IPS DF 4.7 (cell line): Measurements from ENCODE around the gene ERCC1.
"Not testable (repeated sequence)": the region's sequence is repeated elsewhere in the genome, so short reads cannot be mapped to it uniquely, and the experiment has no call there.

Experiments
- DNase-seq: peaks from one replicate; pipeline ENCODE4 v3.0.0-alpha.2; 2013; ENCODE audit warnings: low spot score; ENCODE audit errors: extremely low read depth

Gene ERCC1

DNA sequence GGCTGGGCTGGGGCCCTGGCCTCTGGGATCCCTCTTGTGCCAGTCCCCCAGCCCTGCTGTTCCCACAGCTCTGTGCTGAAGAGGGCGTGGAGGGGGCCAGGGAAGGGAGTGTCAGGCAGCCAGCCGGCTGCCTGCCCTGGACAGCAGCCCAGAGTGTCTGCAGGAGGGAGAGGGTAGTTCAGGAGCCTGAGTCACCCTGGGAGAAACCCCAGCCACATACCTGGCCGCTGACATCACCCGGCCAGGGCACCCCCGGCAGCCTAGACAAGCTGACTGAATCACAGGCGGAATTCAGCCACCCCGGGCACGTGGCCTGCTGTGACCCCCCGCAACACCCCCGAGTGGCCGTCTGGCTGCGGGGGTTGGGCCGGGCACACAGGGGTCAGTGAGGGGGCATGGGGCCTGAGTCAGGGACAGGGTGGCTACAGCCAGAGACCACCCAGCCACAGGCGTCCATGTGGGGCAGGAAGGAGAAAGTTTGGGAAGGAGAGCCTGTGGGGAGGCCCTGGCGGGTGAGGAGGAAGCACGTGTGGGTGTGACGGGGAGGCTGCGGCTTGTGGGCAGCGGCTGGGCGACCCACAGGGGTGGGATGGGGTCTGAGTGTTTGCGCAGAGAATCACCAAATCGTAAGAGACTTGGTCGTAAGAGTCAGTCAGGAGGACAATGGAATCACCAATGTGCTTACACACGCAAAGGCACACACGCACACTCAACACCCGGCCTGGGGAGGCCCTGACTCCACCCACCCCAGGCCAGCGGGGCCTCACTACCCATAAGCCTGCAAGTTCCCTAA is 32.2 kb upstream of the ERCC1 start:
- DNase-seq, result no peak

DNA sequence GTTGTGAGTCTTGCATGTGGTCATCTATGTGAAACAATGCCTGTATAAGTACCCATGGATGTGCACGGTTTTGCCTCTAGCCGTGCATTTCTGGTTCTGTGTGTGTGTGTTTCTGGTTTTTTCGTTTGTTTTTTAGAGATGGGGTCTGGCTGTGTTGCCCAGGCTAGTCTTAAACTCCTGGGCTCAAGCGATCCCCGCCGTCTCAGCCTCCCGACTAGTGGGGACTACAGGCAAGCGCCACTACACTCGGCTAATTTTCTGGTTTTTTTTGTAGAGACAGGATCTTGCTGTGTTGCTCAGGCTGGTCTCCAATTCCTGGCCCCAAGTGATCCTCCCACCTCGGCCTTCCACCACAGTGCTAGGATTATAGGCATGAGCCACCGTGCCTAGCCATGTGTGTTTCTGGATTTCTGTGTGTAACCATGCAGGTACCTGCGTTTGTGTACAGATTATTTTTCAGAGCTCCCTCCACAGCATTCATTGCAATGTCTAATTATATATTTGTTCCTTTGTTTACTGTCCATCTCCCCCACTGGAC is 28.2 kb upstream of the ERCC1 start:
- no peak for DNase-seq

DNA sequence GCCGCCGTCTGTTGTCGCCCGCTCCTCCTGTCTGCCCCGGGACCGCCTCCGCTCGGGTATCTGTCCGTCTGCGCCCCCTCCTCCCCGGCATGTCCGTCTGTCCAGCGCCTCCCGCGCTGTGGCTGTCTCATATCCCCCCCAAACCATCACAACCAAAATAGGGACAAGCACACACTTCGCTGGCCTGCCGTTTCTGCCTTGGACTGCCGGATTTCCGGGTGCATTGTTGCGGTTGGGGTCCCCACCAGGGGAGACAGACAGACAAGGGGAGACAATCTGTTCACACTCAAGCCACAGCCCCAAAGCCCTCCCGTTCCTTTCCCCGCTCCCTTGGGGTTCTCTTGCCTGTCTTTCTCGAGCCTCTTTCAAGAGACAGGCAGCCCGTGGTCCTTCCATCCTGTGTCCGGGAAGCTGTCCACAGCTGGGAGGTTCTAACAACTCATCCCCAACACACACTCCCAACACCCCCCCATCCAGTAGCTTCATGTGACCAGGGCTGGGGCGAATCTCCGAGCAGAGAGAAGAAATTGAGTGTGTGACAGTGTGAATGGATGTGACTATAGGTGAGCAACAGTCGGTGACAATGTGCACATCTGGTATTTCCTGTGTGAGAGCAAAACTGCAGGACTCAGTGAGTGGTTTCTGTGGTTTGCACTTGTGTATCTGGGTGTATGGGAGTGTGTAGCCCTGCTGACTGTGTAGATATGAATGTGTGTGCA is 27.6 kb upstream of the ERCC1 start:
- DNase-seq, result no peak

DNA sequence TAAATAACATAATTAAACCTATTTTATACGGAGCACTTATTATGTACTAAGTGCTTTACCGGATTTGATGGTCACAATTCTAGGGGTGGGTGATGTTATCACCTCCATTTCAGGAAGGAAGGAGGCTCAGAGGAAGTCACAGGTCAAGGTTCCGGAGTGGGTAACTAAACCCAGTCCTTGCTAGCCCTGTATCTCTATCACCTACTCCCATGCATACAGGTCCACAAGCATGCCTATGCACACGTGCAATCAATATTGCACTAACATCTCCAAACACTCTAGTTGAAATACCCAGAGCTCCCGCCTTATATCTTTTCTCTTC is 26.3 kb upstream of the ERCC1 start:
- DNase-seq, result no peak

DNA sequence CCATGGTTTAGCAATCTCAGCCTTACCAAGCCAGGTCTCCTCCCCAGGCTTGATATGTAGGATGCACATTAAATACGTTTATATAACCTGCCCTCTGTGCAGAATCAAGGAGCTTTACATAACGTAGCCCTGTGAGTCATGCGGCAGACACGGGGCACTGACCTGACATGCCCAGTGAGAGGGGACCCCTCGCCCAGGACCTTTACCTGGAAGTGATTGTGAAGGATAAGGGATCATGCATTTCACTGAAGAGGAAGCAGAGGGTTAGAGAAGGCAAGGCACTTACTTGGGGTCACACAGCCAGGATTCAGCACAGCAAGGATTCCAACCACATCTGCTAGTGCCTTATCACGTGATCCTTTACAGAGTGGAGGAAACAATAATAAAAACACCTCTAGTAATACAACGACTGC is 25.2 kb upstream of the ERCC1 start:
- DNase-seq, result no peak

DNA sequence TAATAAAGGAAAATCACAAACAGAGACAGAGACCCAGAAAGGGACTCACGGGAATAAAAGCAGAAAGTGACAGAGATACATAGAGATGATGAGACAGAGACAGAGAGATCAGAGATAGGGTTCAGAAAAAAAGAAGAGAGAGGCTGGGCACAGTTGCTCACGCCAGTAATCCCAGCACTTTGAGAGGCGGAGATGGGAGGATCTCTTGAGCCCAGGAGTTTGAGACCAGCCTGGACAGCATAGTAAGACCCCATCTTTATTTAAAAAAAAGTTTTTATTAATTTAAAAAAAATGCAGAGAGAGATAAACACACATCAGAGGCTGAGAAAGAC is 24.7 kb upstream of the ERCC1 start:
- DNase-seq, result no peak

DNA sequence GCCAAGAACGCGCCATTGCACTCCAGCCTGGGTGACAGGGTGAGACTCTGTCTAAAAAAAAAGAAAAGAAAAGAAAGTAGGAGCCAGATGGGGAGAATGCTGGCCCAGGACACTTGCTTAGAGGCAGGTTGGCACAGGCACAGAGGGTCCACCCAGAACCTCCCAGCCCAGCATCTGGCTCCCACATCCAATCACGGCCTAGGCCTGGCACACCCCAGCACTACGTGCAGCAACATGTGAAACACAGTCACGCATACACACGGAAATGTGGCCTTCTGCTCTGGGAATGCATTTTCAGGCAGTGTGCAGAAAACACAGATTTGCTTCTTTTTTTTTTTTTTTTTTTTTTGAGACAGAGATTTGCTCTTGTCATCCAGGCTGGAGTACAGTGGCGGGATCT is 23.2 kb upstream of the ERCC1 start:
- DNase-seq, result no peak

DNA sequence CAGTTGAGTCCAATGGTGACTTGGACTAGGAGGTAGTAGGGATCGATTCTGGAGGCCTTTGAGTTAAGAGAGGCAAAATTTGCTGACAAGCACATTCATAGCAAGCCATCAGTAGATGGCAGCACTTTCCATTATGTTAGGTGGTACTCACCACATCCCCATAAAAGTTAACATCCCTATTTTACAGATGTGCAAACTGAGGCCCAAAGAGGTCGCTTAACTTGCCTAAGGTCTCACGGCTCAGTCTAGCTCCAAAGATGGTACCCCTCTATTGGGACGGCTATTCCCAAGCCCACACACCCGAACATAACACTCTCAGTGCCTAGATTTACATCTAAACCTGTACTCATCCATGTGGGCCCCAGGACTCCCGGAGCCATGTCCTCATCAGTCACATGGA is 22.6 kb upstream of the ERCC1 start:
- no peak for DNase-seq

DNA sequence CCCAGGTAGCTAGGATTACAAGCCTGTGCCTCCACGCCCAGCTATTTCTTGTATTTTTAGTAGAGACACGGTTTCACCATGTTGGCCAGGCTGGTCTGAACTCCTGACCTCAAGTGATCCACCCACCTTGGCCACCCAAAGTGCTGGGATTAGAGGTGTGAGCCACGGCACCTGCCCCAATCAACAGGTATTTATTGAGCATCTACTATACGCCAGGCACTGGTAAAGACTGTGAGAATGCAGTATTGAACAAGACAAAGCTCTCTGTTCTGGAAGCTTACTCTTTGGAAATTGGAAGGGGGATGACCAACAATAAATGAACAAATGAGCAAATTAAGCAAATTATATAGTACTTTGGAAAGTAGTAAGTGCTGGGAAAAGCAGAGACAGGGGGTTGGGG is 21.4 kb upstream of the ERCC1 start:
- no peak for DNase-seq

DNA sequence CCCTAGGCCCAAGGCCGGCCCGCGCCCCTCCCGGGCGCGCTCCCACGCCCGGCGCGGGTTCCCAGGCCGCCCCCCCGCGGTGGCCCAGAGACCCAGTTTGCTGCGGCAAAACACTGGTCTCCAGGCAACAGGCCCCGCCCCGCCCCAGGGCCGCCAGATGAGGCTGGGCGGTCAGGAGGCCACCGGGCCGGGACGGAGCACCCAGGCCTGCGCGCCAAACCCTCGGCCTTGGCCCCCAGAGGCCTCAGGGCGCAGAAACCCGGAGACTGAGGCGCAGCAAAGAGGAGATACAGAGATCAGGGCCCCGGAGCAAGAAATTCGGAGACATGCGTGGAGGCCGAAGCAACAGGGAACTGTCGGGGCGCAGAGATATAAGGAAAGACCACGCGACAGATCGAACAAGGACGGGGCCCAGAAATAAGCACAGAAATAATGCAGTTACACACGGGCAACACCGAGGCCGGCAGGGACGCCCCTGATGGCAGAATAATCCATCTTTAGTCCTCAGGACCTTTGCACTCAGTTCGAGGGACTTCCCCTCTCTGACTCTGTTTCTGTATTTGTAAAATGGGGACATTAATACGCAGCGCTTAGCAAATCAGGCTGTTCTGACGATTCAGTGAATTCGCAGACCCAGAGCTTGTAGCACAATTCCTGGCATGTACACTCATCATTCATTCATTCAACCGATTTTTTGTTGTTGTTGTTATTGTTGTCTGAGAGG is 20.8 kb upstream of the ERCC1 start:
- DNase-seq, result no peak

DNA sequence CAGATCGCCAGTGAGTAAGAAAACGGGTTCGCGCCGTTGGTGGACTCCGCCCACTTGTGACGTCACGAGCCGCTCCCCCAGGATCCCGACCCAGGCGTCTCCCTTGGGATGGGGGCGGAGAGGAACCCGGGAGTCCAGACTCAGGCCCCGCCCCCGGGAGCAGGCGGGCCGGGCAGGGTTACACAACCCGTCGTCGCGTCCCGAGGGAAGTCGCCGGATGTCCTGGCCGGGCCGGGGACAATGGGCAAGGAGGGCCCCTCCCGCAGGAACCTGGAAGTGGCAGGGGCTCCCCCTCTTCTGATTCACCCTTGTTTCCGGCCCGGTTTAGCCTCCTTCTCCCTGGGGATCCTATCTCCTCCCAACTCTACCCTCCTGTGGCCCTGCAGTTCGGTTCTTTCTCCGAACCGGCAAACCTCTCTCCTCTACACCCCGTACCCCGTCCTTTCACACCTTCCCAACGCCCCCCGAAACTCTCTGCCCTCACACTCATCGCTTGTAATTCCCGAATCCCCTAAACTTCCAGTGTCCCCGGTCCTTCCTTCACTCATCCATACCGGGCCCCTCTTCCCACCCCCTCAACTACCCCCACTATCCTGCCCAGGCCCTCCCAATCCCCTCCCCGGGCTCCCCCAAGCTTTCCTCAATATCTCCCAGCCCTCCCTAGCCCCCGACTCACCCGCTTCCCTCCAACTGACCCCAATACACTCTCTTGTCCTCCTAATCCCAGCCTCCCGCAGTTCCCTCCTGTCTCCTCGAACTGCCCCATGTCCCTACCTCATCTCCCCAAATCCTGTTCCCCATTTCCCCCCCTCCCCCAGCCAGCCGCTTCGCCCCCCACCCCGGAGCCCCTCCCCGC is 20.0 kb upstream of the ERCC1 start:
- DNase-seq, result no peak

DNA sequence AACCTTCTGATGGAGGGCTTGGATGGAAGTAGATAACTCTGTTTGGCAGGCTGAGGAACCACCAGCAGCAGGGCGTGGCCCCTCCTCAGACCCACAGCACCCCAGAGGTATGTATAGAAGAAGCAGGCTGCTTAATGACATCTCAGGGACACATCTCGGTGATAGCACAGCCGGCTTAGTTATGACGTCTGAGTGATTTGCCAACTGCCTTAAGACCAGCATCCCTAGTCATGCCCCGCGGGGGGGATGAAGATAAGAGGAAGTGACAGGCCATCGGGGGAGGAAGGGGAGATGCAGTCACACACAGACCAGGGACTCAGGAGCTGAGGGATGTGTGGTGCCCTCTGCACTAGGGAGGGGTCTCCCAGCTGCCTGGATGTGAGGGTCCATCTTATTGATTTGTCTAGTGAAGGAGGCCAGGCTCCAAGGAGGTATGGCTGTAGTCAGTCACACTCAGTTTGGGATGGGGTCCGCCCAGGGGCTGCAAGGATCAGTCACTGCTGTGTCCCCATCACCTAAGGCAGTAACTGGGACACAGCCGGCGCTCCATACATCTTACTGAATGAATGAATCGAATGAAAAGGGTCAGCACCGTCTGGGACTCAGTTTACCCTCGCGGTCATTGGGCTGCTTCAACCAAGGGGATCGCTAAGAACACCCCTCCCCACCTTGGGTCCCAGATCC is 19.2 kb upstream of the ERCC1 start:
- DNase-seq, result no peak

DNA sequence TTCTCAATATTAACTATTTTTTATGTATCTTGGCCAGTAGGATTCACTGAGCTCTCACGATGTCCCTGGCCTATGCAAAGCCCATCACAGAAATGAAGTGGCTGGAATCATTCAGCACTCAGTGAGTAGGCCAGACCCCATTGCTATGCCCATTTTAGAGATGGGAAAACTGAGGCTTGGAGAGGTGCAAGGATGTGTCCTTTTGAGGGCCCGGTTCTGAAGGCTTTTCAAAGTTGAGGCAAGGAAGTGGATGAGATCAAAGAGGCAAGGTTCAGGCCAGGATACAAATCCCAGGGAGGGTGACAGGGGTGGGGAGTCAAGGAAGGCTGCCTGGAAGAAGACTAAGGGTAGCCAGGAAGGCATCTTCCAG is 18.7 kb upstream of the ERCC1 start:
- no peak for DNase-seq

DNA sequence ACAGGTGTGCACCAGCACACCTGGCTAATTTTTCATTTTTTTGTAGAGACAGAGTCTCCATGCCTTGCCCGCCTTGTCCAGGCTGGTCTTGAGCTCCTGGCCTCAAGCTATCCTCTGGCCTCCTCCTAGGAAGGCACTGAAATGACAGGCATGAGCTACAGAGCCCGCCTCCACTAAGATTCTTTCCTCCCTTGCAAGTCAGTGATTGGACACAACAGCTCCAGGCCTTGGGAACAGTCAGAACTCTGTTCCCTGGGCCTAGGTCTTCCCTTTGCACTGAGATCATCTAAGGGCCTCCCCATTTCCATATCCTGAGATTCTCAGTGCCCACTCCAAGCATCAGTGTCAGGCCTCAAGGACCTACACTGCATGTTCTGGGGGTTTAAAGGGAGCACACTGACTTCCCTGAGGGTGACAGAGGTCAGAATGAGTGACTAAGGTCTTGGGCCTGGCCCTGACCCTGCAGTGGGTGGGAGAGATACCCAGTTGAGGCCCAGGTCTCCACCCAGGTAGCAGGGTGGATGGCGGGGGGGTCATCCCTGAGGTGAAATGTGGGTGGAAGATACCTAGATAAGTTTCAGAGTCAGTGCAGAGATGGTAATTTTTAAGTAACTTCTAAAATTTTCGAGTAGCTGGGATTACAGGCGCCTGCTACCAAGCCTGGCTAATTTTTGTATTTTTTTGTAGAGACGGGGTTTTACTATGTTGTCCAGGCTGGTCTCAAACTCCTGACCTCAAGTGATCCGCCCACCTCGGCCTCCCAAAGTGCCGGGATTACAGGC is 17.3 kb upstream of the ERCC1 start:
- no peak for DNase-seq

DNA sequence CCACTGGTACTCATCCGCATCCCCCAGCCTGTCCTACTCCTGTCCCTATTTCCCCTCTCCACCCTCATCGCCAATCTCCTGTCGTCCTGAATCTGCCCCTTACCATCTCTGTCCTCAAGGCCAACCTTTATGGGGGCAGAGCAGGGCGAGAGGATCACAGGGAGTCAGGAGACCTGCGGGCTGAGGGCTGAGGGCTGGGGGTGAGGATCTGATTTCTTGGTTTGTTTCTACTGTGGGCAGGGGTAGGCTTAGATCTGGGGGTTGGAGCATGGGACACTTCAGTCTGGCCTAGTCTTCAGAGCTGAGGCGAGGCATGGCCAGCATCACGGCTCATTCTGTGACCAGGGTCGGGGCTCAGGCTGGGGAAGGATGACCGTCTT is 16.5 kb upstream of the ERCC1 start:
- no peak for DNase-seq

DNA sequence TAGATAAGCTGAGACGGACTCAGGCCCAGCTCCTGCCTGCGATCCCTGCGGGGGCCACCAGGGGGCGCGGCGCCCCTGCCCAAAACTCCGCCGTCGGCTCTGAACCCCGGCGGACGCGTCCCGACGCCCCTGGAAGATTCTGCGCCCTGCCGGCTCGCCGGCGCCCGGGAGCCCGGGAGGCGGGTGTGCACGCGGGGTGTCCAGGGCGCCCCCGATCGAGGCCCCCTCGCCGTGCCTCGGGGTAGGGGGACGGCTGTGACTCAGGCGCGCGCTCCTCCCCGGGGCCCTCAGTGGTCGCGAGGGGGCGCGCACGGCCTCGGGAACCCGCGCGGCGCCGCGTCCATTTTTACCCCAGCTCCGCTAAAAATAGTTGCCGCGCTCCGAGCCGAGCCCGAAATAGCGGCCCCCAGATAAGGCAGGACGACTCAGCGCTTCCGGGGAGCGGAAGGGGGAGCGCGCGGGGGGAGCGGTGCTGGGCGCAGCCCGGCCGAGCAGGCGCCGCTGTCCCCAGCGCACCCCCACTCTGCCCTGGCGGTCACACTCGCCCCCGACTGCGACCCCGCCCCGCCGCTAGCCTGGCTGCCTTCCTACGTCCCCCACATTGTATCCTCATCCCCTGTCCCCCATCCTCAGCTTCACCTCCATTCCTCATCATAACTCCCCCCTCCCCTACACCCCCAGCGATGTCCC is 16.0 kb upstream of the ERCC1 start:
- no peak for DNase-seq

DNA sequence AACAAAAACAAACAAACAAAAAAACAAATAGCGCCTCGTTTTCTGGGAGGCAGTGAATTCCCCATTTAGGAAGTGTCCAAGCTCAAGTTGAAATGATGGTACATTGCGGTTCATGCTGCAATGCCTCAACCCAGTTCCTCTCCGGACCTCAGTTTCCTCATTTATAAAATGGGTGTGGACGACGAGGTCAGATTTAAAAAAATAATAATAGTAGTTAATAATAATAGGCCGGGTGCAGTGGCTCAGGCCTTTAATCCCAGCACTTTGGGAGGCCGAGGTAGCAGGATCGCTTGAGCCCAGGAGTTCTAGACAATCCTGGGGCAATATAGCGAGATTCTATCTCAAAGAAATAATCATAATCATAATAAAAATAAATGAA is 15.5 kb upstream of the ERCC1 start:
- DNase-seq, result no peak

DNA sequence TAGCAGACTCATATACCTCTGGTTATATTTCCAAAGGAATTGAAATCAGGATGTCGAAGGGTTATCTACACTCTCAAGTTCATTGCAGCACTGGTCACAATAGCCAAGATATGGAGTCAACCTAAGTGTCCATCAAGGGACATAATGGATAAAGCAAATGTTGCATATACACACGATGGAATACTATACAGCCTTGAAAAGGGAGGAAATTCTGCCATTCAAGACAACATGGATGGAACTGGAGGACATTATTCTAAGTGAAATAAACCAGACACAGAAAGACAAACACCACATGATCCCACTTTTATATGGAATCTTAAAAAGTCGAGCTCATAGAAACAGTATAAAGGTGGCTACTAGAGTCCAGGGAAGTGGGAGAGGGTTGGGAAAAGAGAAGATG is 13.6 kb upstream of the ERCC1 start:
- DNase-seq, result no peak

DNA sequence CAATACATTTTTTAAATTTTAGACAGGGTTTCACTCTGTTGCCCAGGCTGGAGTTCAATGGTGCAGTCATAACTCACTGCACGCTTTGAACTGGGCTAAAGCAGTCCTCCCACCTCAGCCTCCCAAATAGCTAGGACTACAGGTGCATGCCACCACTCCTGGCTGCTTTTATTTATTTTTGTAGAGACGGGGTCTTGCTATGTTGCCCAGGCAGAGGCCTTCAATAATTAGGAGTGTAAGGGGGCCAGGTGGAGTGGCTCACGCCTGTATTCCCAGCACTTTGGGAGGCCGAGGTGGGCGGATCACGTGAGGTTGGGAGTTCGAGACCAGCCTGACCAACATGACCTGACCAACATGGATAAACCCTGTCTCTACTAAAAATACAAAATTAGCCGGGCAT is 8.8 kb upstream of the ERCC1 start:
- DNase-seq, result not testable (repeated sequence)

DNA sequence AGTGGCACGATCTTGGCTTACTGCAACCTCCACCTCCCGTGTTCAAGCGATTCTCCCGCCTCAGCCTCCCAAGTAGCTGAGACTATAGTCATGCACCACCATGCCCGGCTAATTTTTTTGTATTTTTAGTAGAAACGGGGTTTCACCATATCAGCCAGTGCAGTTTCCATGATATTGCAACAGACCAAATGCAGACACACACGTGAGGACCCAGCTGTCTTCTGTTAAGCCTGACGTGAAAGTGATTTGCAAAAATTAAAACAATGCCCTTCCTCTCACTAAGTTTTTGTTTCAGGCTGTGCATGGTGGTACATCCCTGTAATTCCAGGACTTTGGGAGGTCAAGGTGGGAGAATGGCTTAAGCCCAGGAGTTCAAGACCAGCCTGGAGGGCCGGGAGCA is 7.3 kb upstream of the ERCC1 start:
- DNase-seq, result not testable (repeated sequence)
